Psoas muscle (tissue), 8 donors: ENCODE measurements around the gene CLEC18A. TPM values are rescaled to one million over a fixed set of nuclear protein-coding genes. Genes with fewer than 3 reads are reported as not detected.
A peak's percentile ranks its signal among the peaks of the same experiment; 100 is the strongest.
"Not testable (repeated sequence)": the region's sequence is repeated elsewhere in the genome, so short reads cannot be mapped to it uniquely, and the experiment has no call there.

Experiments used
- ATAC-seq, 4 donors: fragments of 200-7000 bp; cut with Tn5 transposase; one replicate each; pipeline ENCODE4 v1.9.1; 2020; ENCODE audit warnings: moderate library complexity in 3 of 4, mild to moderate bottlenecking in 2 of 4
- DNase-seq, 2 donors: peaks; one replicate each; pipeline ENCODE4 v3.0.0-alpha.2; 2020
- H3K27ac ChIP-seq: fragments of 200-600 bp; one replicate; pipeline ENCODE4 v1.8.0; 2022
- H3K27me3 ChIP-seq, 3 donors: fragments of 200-600 bp in 1 of 3; one replicate each; pipeline versions ENCODE4 v1.6.1 to v1.8.0; 2013 to 2022; ENCODE audit warnings: low read length in 2 of 3, mild to moderate bottlenecking in 2 of 3, moderate library complexity in 1 of 3; ENCODE audit not compliant: insufficient read depth in 3 of 3
- H3K36me3 ChIP-seq, 2 donors: fragments of 200-600 bp in 1 of 2; one replicate each; pipeline versions ENCODE4 v1.6.1 to v1.8.0; 2013 to 2022; ENCODE audit warnings: low read depth in 1 of 2, mild to moderate bottlenecking in 1 of 2, moderate library complexity in 1 of 2; ENCODE audit not compliant: insufficient read depth in 1 of 2
- H3K4me1 ChIP-seq: fragments of 200-600 bp; one replicate; pipeline ENCODE4 v1.8.0; 2022
- H3K4me3 ChIP-seq: fragments of 200-600 bp; one replicate; pipeline ENCODE4 v1.8.0; 2022; ENCODE audit warnings: mild to moderate bottlenecking
- H3K9me3 ChIP-seq: fragments of 200-600 bp; one replicate; pipeline ENCODE4 v1.8.0; 2022
- WGBS, 3 donors: extraction: QIAGEN DNeasy Blood & Tissue Kit; methylation state at CpG; one replicate each; pipeline versions ENCODE4 v1.1.6 to v1.1.7; 2013; 5-methylcytosine and 5-hydroxymethylcytosine counted together
- intact Hi-C, 2 donors: fragments of 100-400 bp; cut with DNase I; formaldehyde crosslinking; loops; one replicate each; pipeline versions ENCODE4 v1.11.0 to v1.14.2; 2022
- long read RNA-seq, 2 donors: library from polyadenylated mRNA; unstranded; transcript quantifications; one replicate each; pipeline ENCODE4 v2.0.0, GENCODE V29; 2021
- polyA plus RNA-seq, 3 donors: library from polyadenylated mRNA; stranded (reverse); fragments of 200-250 nt; gene quantifications; one replicate each; pipeline ENCODE4 v1.2.3, GENCODE V29; 2013
- total RNA-seq, 4 donors: library from RNA; stranded (reverse); fragmentation: NEBNext Ultra II Directional in 2 of 4; extraction: Animal tissue kit (Norgen Biotek cat#: 25700) in 2 of 4; gene quantifications; one replicate each; pipeline versions ENCODE4 v1.2.1 to v1.2.4, GENCODE V29; 2021 to 2023
- TF ChIP-seq, protein P1 (sequence below): fragments of 200-600 bp; IDR thresholded peaks from one replicate; pipeline ENCODE4 v1.8.0; 2022; ENCODE audit warnings: antibody characterized with exemption
- donor health status: healthy with polysubstance abuse.
- donor health status: DM: no; HTN: no; CAD: no; lungs with moderate emphysema.
- donor health status: Bipolar disorder and iron deficiency.
- donor health status: healthy.
- donor health status: DM: yes; HTN: yes; CAD: no.
- donor health status: DM: no; HTN: no; CAD: no.
- donor health status: DM: no; HTN: no; CAD: no.
- donor health status: DM: yes; HTN: yes; CAD: no.

The CLEC18A gene
- total RNA-seq (under 1 TPM in 2 of 4 donors, not detected in 2; 0.21 to 0.22 TPM), polyA plus RNA-seq (under 1 TPM; 0.10 to 0.27 (median 0.27) TPM)
- long read RNA-seq, donor 1, result 0 reads
- long read RNA-seq, donor 2, result 0 reads

DNA sequence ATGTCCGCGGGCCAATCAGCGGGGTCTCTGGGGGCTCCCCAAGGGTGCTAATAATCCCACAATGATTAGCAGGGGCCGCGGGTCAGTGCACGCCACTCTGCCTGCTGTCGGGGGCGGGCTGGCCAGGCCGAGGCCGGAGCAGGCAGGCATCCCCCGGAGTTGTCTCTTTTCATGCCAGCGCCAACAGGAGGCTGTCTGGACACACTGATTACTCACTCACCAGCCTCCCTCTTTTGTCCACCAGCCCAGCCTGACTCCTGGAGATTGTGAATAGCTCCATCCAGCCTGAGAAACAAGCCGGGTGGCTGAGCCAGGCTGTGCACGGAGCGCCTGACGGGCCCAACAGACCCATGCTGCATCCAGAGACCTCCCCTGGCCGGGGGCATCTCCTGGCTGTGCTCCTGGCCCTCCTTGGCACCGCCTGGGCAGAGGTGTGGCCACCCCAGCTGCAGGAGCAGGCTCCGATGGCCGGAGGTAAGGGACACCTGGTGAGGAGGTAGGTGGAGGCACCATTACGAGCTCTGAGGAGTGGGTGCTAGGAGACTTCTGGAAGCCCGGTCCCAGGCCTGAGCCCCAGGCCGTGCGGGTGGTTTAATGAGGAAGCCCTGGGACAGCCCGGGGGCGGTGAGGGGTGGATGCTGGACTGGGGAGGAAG is at the start of gene CLEC18A:
TSS of gene CLEC18A (plus strand) at position 318 of the 655 bp plus-strand sequence. CDS start at position 351, 33 bp downstream.
- 47 to 69% (median 65%) methylated on average over 3 to 9 of the region's 26 CpGs for WGBS, 3 donors
- DNase-seq, H3K9me3 ChIP-seq, H3K27ac ChIP-seq, H3K4me1 ChIP-seq, H3K27me3 ChIP-seq, H3K4me3 ChIP-seq, H3K36me3 ChIP-seq, intact Hi-C loops: not testable (repeated sequence)
- ATAC-seq, result peak; percentile 34 to 59 (median 44)

DNA sequence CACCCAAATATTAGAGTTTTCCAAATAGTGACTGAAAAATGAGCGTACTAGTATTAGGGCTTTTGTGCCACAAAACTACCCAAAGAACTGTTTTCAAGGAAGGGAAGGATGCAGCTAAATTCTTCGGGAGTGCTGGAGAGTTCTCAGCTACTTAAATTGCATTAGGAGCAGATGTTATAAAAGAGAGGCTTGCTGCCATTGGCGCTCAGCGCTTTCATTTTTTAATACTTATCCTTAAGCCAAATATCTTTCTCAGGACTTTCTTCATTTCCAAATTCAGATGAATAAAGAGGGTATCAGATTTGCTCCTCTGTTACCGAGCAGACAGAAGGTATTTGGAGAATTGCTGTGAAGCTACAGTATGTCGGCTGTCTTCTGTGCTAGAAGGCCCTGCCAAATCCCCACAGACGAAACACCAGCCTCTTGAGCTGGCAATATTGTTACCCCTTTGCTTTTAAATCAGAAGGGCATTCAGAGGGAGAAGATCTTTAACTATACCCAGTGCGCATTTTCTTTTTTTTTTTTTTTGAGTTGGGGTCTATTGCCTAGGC is 47.2 kb upstream of the CLEC18A start:
- intact Hi-C loops, result no loop called here
- peak in 1 of 4 donors; percentile 17 for ATAC-seq
- H3K4me1 ChIP-seq, result no peaks in the 10 kb centered on the region
- H3K27me3 ChIP-seq, result no peaks in the 10 kb centered on the region
- WGBS, 3 donors, result 73 to 76% (median 74%) methylated on average over 8 of the region's 8 CpGs
- no peaks in the 10 kb centered on the region for H3K9me3 ChIP-seq
- H3K36me3 ChIP-seq, result peaks cover 0 to 6% of the 10 kb centered on the region in 2 donors
- DNase-seq, result no peak
- H3K4me3 ChIP-seq, result no peak overlapping the region
- TF ChIP-seq, protein P1, sequence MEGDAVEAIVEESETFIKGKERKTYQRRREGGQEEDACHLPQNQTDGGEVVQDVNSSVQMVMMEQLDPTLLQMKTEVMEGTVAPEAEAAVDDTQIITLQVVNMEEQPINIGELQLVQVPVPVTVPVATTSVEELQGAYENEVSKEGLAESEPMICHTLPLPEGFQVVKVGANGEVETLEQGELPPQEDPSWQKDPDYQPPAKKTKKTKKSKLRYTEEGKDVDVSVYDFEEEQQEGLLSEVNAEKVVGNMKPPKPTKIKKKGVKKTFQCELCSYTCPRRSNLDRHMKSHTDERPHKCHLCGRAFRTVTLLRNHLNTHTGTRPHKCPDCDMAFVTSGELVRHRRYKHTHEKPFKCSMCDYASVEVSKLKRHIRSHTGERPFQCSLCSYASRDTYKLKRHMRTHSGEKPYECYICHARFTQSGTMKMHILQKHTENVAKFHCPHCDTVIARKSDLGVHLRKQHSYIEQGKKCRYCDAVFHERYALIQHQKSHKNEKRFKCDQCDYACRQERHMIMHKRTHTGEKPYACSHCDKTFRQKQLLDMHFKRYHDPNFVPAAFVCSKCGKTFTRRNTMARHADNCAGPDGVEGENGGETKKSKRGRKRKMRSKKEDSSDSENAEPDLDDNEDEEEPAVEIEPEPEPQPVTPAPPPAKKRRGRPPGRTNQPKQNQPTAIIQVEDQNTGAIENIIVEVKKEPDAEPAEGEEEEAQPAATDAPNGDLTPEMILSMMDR, result no peak
- no peak overlapping the region for H3K27ac ChIP-seq

DNA sequence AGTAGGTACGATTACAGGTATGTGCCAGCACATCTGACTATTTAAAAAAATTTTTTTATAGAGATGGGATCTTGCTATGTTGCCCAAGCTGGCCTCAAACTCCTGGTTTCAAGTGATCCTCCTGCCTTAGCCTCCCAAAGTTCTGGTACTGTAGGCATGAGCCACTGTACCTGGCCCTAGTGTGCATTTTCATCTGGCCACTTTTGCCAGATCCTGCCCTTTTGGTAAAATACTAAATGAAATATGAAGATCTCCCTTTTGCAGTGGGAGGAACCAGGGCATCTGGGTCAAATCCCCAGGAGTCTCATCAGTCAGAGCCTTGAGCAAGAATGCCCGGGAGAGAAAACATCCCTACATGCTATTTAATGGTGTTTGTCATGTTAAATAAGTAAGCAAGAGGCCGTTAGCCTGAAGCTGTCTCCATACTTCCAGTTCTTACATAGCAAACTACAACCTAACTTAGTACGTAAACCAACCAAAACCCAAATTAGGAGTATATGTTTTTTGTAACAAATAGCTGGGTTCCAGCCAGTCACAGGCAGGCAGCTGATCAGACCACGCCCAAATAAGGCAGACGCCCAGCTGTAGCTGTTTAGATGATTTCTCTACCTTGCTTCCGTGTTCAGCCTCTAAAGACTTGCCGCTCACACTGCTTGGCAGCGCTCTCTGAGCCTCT is 46.5 kb upstream of the CLEC18A start:
- H3K27me3 ChIP-seq, result no peaks in the 10 kb centered on the region
- H3K9me3 ChIP-seq, result no peaks in the 10 kb centered on the region
- DNase-seq (no peak), ATAC-seq (no peak)
- no peak overlapping the region for H3K4me3 ChIP-seq
- peaks cover 0 to 13% of the 10 kb centered on the region in 2 donors for H3K36me3 ChIP-seq
- no peaks in the 10 kb centered on the region for H3K4me1 ChIP-seq
- no peak overlapping the region for H3K27ac ChIP-seq
- TF ChIP-seq, protein P1, result no peak
- intact Hi-C loops, result no loop called here
- 82 to 90% (median 88%) methylated on average over 9 of the region's 9 CpGs for WGBS, 3 donors

DNA sequence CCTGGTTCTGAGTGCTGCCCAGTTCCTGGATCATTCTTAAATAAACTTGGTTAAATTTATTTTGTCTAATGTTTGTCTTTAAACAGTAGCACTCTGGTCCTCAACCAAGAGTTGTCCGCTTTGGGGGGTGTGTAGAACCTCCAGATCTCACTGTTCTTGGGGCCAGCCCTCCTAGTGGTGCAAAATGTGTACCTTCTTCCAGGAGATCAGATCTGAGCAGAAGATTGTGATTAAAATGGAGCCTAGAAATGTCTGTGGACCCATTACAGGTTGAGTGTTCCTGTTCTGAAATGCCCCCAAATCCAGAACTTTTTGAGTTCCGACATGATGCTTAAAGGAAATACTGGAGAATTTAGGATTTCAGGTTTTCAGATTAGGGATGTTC is 46.0 kb upstream of the CLEC18A start:
- Histone ChIP-seq H3K9me3 (no peaks in the 10 kb centered on the region), H3K4me1 (no peaks in the 10 kb centered on the region), H3K4me3 (no peak overlapping the region), H3K27me3 (no peaks in the 10 kb centered on the region), H3K27ac (no peak overlapping the region), H3K36me3 (peaks cover 0 to 18% of the 10 kb centered on the region in 2 donors)
- ATAC-seq (no peak), DNase-seq (no peak)
- intact Hi-C loops, result no loop called here
- WGBS, 3 donors, result 68 to 80% (median 74%) methylated on average over 2 of the region's 2 CpGs
- TF ChIP-seq, protein P1, result no peak

DNA sequence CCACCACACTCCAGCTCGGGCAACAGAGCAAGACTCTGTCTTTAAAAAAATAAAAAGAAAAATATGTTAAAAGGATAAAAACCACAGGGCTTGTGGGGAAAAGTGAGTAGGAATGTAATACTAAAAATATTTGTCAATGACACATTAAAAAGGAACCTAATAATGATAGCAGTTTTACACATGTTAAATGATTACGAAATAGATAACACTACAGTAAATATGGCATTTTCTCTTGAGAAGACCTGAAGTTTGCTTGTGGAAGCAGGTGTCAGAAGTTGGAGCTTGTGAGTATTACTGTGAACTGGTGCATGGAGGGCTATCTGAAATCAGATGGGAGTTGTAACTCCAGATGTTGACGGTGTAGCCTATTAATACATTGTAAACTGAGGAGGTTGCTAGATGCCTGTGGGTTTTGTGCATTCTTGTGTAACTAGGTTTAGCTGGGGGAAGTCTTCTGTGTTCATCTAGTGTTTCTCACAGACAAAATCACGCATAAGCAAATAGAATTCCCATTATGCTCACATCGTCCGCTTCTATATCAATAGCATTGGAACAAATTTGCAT is 44.2 kb upstream of the CLEC18A start:
- Histone ChIP-seq H3K36me3 (peaks cover 0 to 23% of the 10 kb centered on the region in 2 donors), H3K4me3 (no peak overlapping the region), H3K27ac (no peak overlapping the region), H3K27me3 (no peaks in the 10 kb centered on the region), H3K4me1 (no peaks in the 10 kb centered on the region), H3K9me3 (no peaks in the 10 kb centered on the region)
- TF ChIP-seq, protein P1, result no peak
- ATAC-seq (peak in 1 of 4 donors; percentile 54), DNase-seq (no peak)
- 85 to 87% (median 86%) methylated on average over 6 of the region's 6 CpGs for WGBS, 3 donors
- intact Hi-C loops, result no loop called here
